ENCODE results near the gene OPTC.

GRCh38 chr1:203458078-203458477 lies 35.9 kb upstream of the OPTC start:
- TF ChIP-seq TAF1 (IDR thresholded peaks at IDR 0.05; ENCODE audit: low read depth, low read length), result no peak
- no peak for TF ChIP-seq SPI1 (IDR thresholded peaks at IDR 0.05; ENCODE audit: low read depth, low read length)
- no peak for TF ChIP-seq POLR2A (IDR thresholded peaks at IDR 0.05; ENCODE audit: low read depth, low read length)
- TF ChIP-seq POLR2AphosphoS5 (IDR thresholded peaks at IDR 0.05; ENCODE audit: low read depth, low read length), result no peak
- no peak for TF ChIP-seq POU2F2 (IDR thresholded peaks at IDR 0.05; ENCODE audit: low read depth, low read length)

Data from GM12891 (cell line).